Testis (tissue), 2 donors: ENCODE data around the gene RANBP9.

Source experiments
- CTCF ChIP-seq, 3 experiments: fragments of 450-650 bp in 2 of 3; fragments of 200-600 bp in 1 of 3; sonication (generic) in 1 of 3; IDR thresholded peaks; one replicate each; pipeline ENCODE4 v1.5.1; 2016 to 2019; ENCODE audit warnings: antibody characterized with exemption in 3 of 3, mild to moderate bottlenecking in 2 of 3, moderate library complexity in 1 of 3
- POLR2A ChIP-seq: fragments of 450-650 bp; IDR thresholded peaks from one replicate; pipeline ENCODE4 v1.6.1; 2017; ENCODE audit warnings: antibody characterized with exemption, mild to moderate bottlenecking, moderate library complexity

GRCh38 chr6:13660893-13661292 is 50.7 kb downstream of the RANBP9 start:
- no peak for TF ChIP-seq CTCF (IDR thresholded peaks at IDR 0.05)
- TF ChIP-seq POLR2A: no peak
